ENCODE measurements around the gene TRABD2B.

Gene TRABD2B

DNA sequence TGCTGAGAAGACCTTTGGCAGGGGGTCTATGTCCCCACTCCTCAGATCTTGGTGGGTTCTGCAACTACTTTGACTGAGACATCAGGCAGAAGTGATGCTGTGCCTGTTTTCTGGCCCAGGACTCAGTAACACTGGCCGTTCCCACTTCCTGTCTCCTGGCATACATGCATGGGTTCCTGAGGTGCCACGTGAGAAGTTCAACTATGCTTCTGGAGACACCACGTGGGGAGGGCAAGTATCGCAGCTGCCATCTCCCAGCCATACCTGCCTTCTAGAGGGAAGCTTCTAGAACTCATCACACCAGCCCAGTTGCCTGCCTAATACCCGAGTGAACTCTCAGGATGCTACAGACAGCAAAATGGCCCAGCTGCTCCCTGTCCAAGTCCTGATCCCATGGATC lies 65.8 kb downstream of the TRABD2B start:
- no peak for DNase-seq

DNA sequence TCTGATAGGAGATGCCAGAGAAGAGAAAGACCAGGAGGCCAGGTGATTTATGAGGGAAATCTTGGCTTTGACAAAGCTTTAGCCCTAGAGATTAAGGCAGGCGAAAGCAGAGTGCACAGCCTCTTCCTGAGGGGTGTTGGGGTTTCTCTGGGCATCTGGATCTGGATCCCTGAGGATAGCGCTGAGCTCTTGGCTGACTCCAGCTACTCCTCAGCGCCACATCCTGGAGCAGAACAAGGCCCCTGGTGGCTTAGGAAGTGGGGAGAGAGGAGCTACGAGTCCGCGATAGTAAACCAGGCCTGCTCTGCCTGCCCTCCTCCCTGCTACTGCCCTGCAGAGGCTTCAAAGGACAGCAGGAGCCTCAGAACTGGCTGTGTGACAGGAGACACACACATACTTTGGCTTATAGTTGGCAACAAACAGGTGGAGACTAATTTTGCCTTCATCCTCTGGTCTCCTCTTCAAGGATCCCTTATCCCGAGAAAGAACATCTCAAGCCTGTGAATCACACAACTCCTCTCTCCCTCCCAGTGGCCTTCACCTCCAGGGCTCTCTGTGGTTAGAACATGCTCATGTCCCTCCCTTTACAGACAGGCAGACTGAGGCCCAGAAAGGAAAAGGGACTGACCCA lies 66.9 kb downstream of the TRABD2B start:
- no peak for DNase-seq

DNA sequence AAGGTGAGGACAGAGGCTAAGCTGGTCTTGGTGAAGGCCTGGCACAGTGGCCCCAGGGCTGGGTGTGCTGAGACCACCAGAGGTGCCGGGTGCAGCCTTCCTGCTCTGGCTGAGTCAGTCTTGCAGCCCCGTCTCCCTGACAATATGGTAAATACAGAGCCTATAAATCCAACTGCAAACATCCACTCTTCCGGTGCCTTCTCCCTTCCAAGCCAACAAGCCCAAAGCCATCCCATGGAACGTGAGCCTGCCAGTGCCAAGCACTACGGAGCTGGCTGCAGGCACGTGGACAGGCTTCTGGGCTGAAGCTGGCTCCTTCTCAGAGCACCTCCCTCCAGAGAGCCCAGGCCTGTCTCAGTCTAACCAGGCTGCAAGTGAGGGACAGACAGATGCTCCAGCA lies 70.0 kb downstream of the TRABD2B start:
- no peak for DNase-seq

GRCh38 chr1:47926461-47926999 lies 70.7 kb downstream of the TRABD2B start:
- DNase-seq = no peak

- DNase-seq = no peak
Measured at GRCh38 chr1:47924270-47925048, 72.7 kb downstream of the TRABD2B start.

DNA sequence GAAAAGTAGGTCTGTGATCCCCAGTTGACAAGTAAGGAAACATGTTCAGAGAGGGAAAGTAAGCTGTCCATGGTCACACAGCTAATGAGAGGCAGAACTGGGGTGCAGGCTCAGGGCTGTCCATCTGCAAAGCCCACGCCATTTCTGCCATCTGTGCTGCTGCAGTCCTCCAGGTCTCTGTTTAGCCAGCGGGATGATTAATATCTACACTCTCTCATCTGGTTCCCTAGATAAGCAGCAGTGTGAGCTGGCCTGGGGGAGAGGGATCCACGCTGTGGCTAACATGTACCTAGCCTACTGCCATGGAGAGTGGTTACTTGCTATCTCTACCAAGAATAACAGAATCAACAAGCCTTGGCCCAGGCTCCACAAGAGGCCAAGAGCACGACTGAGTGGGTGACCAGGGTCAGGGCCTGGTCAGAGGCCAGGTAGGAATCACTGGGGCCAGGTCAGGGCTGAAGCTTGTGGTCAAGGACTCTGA lies 75.2 kb downstream of the TRABD2B start:
- DNase-seq = no peak

GRCh38 chr1:47919113-47919833 lies 77.9 kb downstream of the TRABD2B start:
- DNase-seq = no peak

- DNase-seq = no peak
Measured at GRCh38 chr1:47918257-47918867, 78.8 kb downstream of the TRABD2B start.

DNA sequence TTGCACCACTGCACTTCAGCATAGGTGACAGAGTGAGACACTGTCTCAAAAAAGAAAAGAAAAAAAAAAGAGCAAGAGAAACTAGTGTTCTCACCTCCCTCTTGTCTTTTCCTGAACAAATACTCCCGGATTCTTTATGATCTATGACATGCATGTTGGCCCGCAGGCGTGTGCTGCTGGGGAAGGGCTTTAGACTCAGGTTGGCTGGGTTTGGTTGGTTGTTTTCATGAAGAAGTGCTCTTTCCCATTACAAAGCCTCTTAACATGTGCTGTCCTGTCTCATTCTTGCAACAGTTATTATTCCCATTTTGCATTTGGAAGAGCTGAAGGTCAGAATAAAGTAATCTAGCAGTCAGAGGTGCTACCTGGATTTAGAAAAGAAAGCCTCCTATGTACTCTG lies 79.5 kb downstream of the TRABD2B start:
- DNase-seq = no peak

DNA sequence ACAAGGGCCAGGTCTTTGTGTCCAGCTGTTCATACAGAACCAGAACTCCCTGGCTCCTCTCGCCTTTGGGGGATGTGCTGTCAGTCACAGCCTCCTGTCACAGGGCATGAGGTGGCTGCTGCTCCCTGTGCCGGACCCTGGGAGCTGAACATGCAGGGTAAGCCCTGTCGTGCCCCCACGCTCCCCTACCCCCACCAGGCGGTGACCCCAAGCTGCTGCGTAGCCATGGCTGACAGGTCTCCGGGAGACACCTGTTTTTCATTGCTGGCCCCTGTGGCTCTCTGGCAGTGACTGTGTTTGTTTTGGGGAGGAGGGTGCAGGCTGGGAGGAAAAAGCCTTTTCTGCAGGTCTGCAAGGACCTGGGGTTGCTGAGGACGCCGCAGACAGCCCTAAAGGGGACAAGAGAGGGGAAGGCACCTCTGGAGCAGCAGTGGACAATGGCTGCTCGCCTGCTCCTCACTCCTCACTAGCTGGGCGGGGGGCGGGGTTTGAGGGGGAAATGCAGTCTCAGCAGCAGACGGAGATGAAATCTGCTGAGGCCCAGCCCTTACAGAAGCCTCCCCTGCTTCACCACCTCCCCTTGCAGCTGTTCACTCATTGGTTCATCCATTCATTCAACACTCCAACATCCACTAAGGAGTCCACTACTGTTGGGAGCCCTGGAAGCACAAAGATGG lies 81.4 kb downstream of the TRABD2B start:
- no peak for DNase-seq

DNA sequence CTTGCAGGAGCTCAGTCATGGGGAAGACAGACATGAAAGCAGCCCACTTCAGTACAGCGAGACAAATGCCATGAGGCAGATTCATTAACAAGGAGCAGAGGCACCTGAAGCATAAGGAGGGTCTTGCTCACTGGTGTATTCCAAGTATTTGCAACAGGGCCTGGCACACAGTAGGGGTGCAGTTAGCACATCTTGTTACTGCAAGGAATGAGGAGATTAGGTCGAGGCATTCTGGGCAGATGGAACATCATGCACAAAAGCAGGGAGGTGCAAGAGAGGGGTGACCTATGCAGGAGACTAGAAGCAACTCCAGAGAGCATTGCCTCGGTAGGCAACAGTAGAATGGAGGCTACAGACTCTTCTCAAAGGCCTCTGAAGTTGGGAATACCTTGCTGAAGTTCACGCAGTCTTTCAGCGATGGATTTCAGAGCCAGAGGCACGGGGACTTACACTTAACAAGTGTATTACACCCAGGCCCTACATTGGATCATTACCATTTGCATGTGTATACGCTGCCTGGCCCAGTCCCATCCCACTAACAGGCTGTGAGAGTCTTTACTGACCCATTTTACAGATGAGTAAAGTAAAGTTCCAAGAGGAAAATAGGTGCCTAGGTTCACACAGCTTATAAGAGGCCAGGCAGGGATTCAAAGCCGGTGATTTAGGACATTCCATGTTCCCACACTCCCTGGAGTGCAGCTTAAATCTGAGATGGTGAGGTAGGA lies 82.1 kb downstream of the TRABD2B start:
- no peak for DNase-seq

DNA sequence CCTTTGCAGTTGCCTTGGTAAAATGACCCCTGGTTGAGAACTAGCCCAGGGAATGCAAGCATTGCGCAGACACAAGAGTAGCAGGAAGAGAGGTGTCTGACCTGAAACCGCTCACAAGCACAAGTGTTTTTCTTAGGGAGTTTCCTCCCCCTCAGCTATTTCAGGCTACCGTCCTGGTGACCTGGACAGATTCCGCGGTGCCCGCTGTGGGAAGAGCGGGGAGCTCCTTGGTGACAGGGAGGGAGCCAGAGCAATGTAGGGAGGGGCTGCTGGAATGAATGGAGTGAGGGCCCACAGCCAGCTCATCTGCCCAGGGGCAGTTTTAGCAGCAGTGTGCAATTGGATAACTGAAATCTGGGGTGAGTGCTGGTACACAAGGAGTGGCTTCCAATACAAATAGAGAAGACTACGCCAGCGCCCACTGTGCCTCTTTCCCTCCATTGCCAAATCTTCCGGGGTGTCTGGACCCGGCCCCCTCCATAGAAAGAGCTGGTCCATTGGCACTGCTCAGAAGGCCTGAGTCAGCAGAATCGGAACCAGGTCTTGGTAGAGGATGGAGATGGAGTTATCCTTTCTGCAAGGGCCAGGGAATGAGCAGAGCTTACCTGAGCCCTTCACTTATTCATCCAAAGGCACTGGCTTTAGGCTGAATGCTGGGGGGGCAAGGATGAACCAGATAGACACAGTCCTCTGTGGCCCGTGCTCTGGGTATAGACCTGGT lies 82.8 kb downstream of the TRABD2B start:
- DNase-seq = no peak

DNA sequence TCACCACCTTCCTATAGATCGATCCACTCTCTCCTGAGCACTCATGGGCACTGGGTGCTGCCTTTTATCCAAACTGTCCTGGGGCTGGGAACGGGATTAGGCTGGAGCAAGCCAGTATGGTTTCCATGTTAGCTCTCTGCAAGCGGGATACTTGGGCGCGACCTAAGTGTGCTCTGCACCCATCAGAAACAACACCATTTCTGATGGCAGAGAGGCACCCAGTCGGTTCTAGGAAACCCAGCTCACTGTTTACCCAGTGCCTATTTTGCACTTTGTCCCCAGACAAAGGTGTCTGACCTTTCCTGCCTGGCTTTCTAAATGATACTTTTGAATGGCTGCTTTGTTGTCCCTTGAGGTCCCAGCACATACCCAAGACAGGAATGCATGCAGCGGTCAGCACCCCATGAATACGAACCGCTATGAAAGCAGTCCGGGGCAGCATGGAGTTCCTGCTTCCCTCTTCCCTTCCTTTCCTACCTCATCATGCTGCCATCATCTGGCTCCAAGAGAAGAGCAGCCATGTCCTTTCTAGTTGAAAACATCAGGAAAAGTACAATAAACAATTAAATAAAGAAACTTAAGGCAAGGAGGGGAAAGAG lies 83.9 kb downstream of the TRABD2B start:
- no peak for DNase-seq

DNA sequence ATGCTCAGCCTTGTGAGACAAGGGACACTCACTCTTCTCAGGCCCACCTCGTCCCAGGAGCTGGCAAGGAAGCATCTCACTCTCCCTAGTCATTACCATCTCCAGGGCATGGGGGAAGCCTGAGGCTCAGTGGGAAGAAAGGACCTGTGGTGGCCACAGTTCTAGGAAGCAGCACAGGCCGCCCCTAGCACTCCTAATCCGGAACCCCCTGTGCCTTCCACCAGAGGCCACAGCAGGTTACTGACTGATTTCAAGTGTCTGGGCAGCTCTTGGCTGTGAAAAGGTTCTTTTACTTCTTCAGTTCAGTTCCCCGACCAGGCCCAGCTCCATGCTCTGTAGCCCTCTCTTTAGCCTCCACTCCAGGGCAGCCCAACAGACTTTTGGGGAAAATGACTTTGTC lies 84.4 kb downstream of the TRABD2B start:
- no peak for DNase-seq

GRCh38 chr1:47911892-47912291 lies 85.3 kb downstream of the TRABD2B start:
- no peak for DNase-seq

GRCh38 chr1:47911424-47911823 lies 85.8 kb downstream of the TRABD2B start:
- no peak for DNase-seq

DNA sequence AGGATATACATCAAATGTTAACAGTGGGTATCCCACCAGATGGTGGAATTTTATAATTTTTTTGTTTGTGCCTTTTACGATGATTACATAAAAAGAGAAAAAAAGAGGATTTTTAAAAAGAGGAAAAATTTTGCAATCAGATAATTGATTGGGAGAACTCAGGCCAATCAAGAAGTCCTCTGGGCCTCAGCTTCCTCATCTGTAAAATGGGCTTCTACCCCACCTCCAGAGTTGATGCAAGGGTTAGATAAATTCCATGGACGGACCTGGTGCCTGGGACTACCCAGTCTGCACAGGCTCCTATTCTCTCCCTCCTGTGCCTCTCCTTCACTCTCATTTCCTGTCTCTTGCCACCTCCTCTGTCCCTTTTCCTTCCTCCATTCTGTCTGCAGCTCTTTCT lies 88.9 kb downstream of the TRABD2B start:
- no peak for DNase-seq

- no peak for DNase-seq
Measured at GRCh38 chr1:47907177-47907528, 90.0 kb downstream of the TRABD2B start.

GRCh38 chr1:47906527-47907176 lies 90.5 kb downstream of the TRABD2B start:
- no peak for DNase-seq

DNA sequence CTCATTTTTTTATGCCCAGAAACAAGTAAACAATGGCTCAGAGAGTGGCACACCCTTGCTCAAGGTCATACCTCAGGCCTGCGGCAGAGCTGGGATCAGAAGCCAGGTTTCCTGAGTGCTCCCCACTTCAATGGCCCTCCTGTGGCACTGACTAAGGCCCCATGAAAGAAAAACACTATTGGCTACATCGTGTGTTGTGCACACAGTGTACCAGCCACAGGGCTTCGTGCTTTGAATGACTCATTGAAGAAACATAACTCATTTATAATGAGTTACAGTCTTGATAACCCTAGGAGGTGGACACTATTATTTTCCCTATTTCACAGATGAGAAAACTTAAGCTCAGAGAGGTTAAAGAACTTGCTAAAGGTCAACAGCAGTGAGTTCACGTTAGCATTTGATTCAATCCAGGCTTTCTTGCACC lies 91.2 kb downstream of the TRABD2B start:
- no peak for DNase-seq

Measured in activated CD4-positive, alpha-beta T cell treated with anti-CD3 and anti-CD28 coated beads, Interleukin-2, amount 50 U/mL, for 48 hours (primary cell).